CD4-positive, alpha-beta T cell (primary cell): ENCODE measurements around the gene C14orf39. TPM values are rescaled to one million over a fixed set of nuclear protein-coding genes. Genes with fewer than 3 reads are reported as not detected.

Experiments used
- ATAC-seq: fragments of 200-7000 bp; cut with Tn5 transposase; one replicate; pipeline ENCODE4 v1.10.0; 2022; ENCODE audit warnings: mild to moderate bottlenecking; ENCODE audit not compliant: poor library complexity
- CTCF ChIA-PET: fragments of 350-600 bp; sonication (Branson Sonifier 250); formaldehyde crosslinking; loops from one replicate; lab custom pipeline; 2021; ENCODE audit warnings: antibody characterized with exemption, inconsistent platforms; lab: Charles Lee
- POLR2A ChIA-PET: fragments of 350-600 bp; sonication (Branson Sonifier 250); formaldehyde crosslinking; loops from one replicate; lab custom pipeline; 2021; ENCODE audit warnings: antibody characterized with exemption, inconsistent platforms; lab: Charles Lee
- DNase-seq, 14 experiments: peaks; one replicate each; pipeline ENCODE4 v3.0.0-alpha.2; 2013 to 2020; ENCODE audit warnings: mixed read lengths in 2 of 14
- H3K27ac ChIP-seq, 2 donors: one replicate each; pipeline versions ENCODE4 v1.5.1 to v1.7.0; 2013; ENCODE audit warnings: low read length in 2 of 2, low read depth in 1 of 2, mild to moderate bottlenecking in 1 of 2
- H3K27me3 ChIP-seq, 2 experiments: 1 replicate in 1 of 2; 2 replicates in 1 of 2; pipeline versions ENCODE4 v1.6.1 to v1.7.0; 2013; ENCODE audit warnings: low read length in 2 of 2, control low read depth in 1 of 2, mild to moderate bottlenecking in 1 of 2, moderate library complexity in 1 of 2; ENCODE audit not compliant: insufficient read depth in 2 of 2, control insufficient read depth in 1 of 2
- H3K36me3 ChIP-seq: one replicate; pipeline ENCODE4 v1.6.1; 2013; ENCODE audit warnings: low read length, control low read depth; ENCODE audit not compliant: insufficient read depth
- H3K4me1 ChIP-seq: one replicate; pipeline ENCODE4 v1.6.1; 2013; ENCODE audit warnings: low read length, control low read depth; ENCODE audit not compliant: insufficient read depth
- H3K4me3 ChIP-seq: one replicate; pipeline ENCODE4 v1.5.1; 2013; ENCODE audit warnings: mild to moderate bottlenecking, low read length, moderate library complexity
- H3K9me3 ChIP-seq, 2 experiments: 1 replicate in 1 of 2; 2 replicates in 1 of 2; pipeline versions ENCODE4 v1.6.1 to v1.7.0; 2013; ENCODE audit warnings: low read length in 2 of 2, mild to moderate bottlenecking in 2 of 2, control low read depth in 1 of 2, moderate library complexity in 1 of 2; ENCODE audit not compliant: control insufficient read depth in 1 of 2, insufficient read depth in 1 of 2
- H3K27ac Mint-ChIP-seq: one replicate; pipeline ENCODE4 v1.8.0; 2020; ENCODE audit warnings: mixed read lengths
- H3K27me3 Mint-ChIP-seq: one replicate; pipeline ENCODE4 v1.8.0; 2021; ENCODE audit warnings: mixed read lengths
- H3K36me3 Mint-ChIP-seq: one replicate; pipeline ENCODE4 v1.8.0; 2021; ENCODE audit warnings: low read depth, mixed read lengths
- H3K4me1 Mint-ChIP-seq: one replicate; pipeline ENCODE4 v1.8.0; 2021; ENCODE audit warnings: low read depth, mixed read lengths
- H3K4me3 Mint-ChIP-seq: one replicate; pipeline ENCODE4 v1.8.0; 2020; ENCODE audit warnings: mild to moderate bottlenecking, mixed read lengths
- H3K9me3 Mint-ChIP-seq: one replicate; pipeline ENCODE4 v1.8.0; 2020; ENCODE audit warnings: mixed read lengths
- CTCF ChIP-seq: fragments of 200-600 bp; IDR thresholded peaks from one replicate; pipeline ENCODE4 v1.8.0; 2022; ENCODE audit warnings: antibody characterized with exemption, mild to moderate bottlenecking
- intact Hi-C, 2 experiments: fragments of 100-400 bp; cut with DNase I in 1 of 2; cut with micrococcal nuclease in 1 of 2; formaldehyde crosslinking; loops; one replicate each; pipeline versions ENCODE4 v1.15.1 to v1.9.0; 2023 to 2025; cut with DNase I, micrococcal nuclease
- total RNA-seq, 174 experiments: library from RNA in 2 of 174; stranded (reverse) in 2 of 174; gene quantifications; one replicate each; pipeline ENCODE4 v1.2.3 and lab custom pipeline; 2021 to 2026

C14orf39 gene
- total RNA-seq, 2 experiments from 2014 or later = not detected

GRCh38 chr14:60506985-60507829 is 21.3 kb upstream of the C14orf39 start:
- H3K4me1 ChIP-seq = peaks cover 30% of the 10 kb centered on the region
- Mint-ChIP-seq H3K9me3 (no peaks in the 10 kb centered on the region), H3K36me3 (no peaks in the 10 kb centered on the region), H3K27ac (no peak overlapping the region), H3K4me3 (no peak overlapping the region), H3K27me3 (peaks cover 95% of the 10 kb centered on the region), H3K4me1 (peaks cover 20% of the 10 kb centered on the region)
- peaks cover 0 to 41% of the 10 kb centered on the region in 2 experiments for H3K9me3 ChIP-seq
- no peak for DNase-seq
- no peak overlapping the region for H3K27ac ChIP-seq
- peaks cover 65 to 98% of the 10 kb centered on the region in 2 experiments for H3K27me3 ChIP-seq
- intact Hi-C loops = no loop called here
- H3K4me3 ChIP-seq = no peak overlapping the region
- POLR2A ChIA-PET = no interaction called here
- no peak for TF ChIP-seq CTCF
- no peak for ATAC-seq
- CTCF ChIA-PET = no interaction called here
- H3K36me3 ChIP-seq = no peaks in the 10 kb centered on the region

- DNase-seq (no peak), ATAC-seq (no peak)
- ChIA-PET POLR2A (no interaction called here), CTCF (no interaction called here)
- H3K9me3 ChIP-seq = peaks cover 0 to 41% of the 10 kb centered on the region in 2 experiments
- Mint-ChIP-seq H3K36me3 (no peaks in the 10 kb centered on the region), H3K27me3 (peaks cover 95% of the 10 kb centered on the region), H3K4me3 (no peak overlapping the region), H3K27ac (no peak overlapping the region), H3K4me1 (peaks cover 20% of the 10 kb centered on the region), H3K9me3 (no peaks in the 10 kb centered on the region)
- TF ChIP-seq CTCF = no peak
- no peak overlapping the region for H3K4me3 ChIP-seq
- peaks cover 61 to 97% of the 10 kb centered on the region in 2 experiments for H3K27me3 ChIP-seq
- no peak overlapping the region for H3K27ac ChIP-seq
- H3K36me3 ChIP-seq = no peaks in the 10 kb centered on the region
- H3K4me1 ChIP-seq = peaks cover 29% of the 10 kb centered on the region
- intact Hi-C loops = no loop called here
Measured at GRCh38 chr14:60506462-60506984, 20.7 kb upstream of the C14orf39 start.

- POLR2A ChIA-PET = no interaction called here
- H3K9me3 ChIP-seq = peaks cover 0 to 36% of the 10 kb centered on the region in 2 experiments
- Mint-ChIP-seq H3K36me3 (no peaks in the 10 kb centered on the region), H3K4me3 (no peak overlapping the region), H3K27ac (no peak overlapping the region), H3K27me3 (peaks cover 95% of the 10 kb centered on the region), H3K4me1 (peaks cover 20% of the 10 kb centered on the region), H3K9me3 (no peaks in the 10 kb centered on the region)
- CTCF ChIA-PET = no interaction called here
- no peaks in the 10 kb centered on the region for H3K36me3 ChIP-seq
- no peak for ATAC-seq
- TF ChIP-seq CTCF = no peak
- H3K4me1 ChIP-seq = peaks cover 24% of the 10 kb centered on the region
- peaks cover 60 to 96% of the 10 kb centered on the region in 2 experiments for H3K27me3 ChIP-seq
- no peak overlapping the region for H3K27ac ChIP-seq
- no peak overlapping the region for H3K4me3 ChIP-seq
- no peak for DNase-seq
- intact Hi-C loops = no loop called here
Measured at GRCh38 chr14:60506010-60506409, 20.1 kb upstream of the C14orf39 start.
